IMR-90 (cell line): ENCODE results near the gene ADGRL1. TPM values are rescaled to one million over a fixed set of nuclear protein-coding genes. Genes with fewer than 3 reads are reported as not detected.

Experiments used
- ATAC-seq: fragments of 200-7000 bp; cut with Tn5 transposase; 2 replicates; pipeline ENCODE4 v1.9.1; 2020; ENCODE audit warnings: low read depth, mild to moderate bottlenecking, moderate library complexity
- BruUV-seq: library from RNA; stranded (reverse); fragments of 400-500 nt; replicated peaks from 2 replicates; lab custom pipeline; 2021; lab: Mats Ljungman, UMichigan
- CTCF ChIA-PET: fragments of 300-600 bp; formaldehyde crosslinking; extraction: SDS; loops from one replicate; lab custom pipeline; 2021; ENCODE audit warnings: antibody characterized with exemption; lab: Yijun Ruan, JAX
- POLR2A ChIA-PET: fragments of 300-600 bp; sonication (Branson Sonifier 250); formaldehyde crosslinking; loops from one replicate; lab custom pipeline; 2022; ENCODE audit warnings: antibody characterized with exemption; ENCODE audit not compliant: unreplicated experiment; lab: Charles Lee
- DNase-seq: peaks from one replicate; pipeline ENCODE4 v3.0.0; 2013
- H2AFZ ChIP-seq: replicated peaks from 2 replicates; pipeline ENCODE3; 2013; ENCODE audit warnings: low read length, mild to moderate bottlenecking; ENCODE audit not compliant: poor library complexity
- H2AK5ac ChIP-seq: 2 replicates; pipeline ENCODE4 v1.6.1; 2013; ENCODE audit warnings: low read depth, low read length, inconsistent platforms
- H2AK9ac ChIP-seq: replicated peaks from 2 replicates; pipeline ENCODE3; 2013; ENCODE audit warnings: mild to moderate bottlenecking, low read depth, low read length, moderate library complexity; ENCODE audit not compliant: poor library complexity
- H2BK120ac ChIP-seq: 2 replicates; pipeline ENCODE4 v1.6.1; 2013; ENCODE audit warnings: low read depth, low read length, inconsistent platforms
- H2BK15ac ChIP-seq: 3 replicates; pipeline ENCODE4 v1.6.1; 2013; ENCODE audit warnings: low read depth, low read length, inconsistent platforms
- H2BK20ac ChIP-seq: 2 replicates; pipeline ENCODE4 v1.6.1; 2013; ENCODE audit warnings: low read depth, mild to moderate bottlenecking, inconsistent platforms, low read length, moderate library complexity
- H2BK5ac ChIP-seq: 2 replicates; pipeline ENCODE4 v1.6.1; 2013; ENCODE audit warnings: mild to moderate bottlenecking, low read depth, low read length, inconsistent platforms; ENCODE audit not compliant: poor library complexity, severe bottlenecking
- H3K14ac ChIP-seq: replicated peaks from 2 replicates; pipeline ENCODE4 v1.6.1; 2013; ENCODE audit warnings: low read depth, low read length, inconsistent platforms
- H3K18ac ChIP-seq: 2 replicates; pipeline ENCODE4 v1.6.1; 2013; ENCODE audit warnings: low read depth, low read length, control low read depth
- H3K23ac ChIP-seq: 2 replicates; pipeline ENCODE4 v1.6.1; 2013; ENCODE audit warnings: low read depth, low read length, inconsistent platforms
- H3K27ac ChIP-seq: 2 replicates; pipeline ENCODE4 v1.5.1; 2013; ENCODE audit warnings: mild to moderate bottlenecking, control low read depth, low read length; ENCODE audit not compliant: insufficient read depth
- H3K27me3 ChIP-seq: 2 replicates; pipeline ENCODE4 v1.6.1; 2013; ENCODE audit warnings: low read length; ENCODE audit not compliant: control insufficient read depth, insufficient read depth
- H3K36me3 ChIP-seq: 2 replicates; pipeline ENCODE4 v1.6.1; 2013; ENCODE audit warnings: low read length, mixed read lengths; ENCODE audit not compliant: control insufficient read depth, insufficient read depth
- H3K4ac ChIP-seq: 2 replicates; pipeline ENCODE4 v1.6.1; 2013; ENCODE audit warnings: low read depth, low read length, inconsistent platforms
- H3K4me1 ChIP-seq: 2 replicates; pipeline ENCODE4 v1.6.1; 2013; ENCODE audit warnings: low read length, mixed read lengths; ENCODE audit not compliant: control insufficient read depth, insufficient read depth
- H3K4me2 ChIP-seq: 2 replicates; pipeline ENCODE4 v1.6.1; 2013; ENCODE audit warnings: low read depth, mild to moderate bottlenecking, control low read depth, low read length, moderate library complexity
- H3K4me3 ChIP-seq: 2 replicates; pipeline ENCODE4 v1.5.1; 2013; ENCODE audit warnings: low read depth, mild to moderate bottlenecking, control low read depth, low read length, moderate library complexity; ENCODE audit not compliant: insufficient read depth
- H3K56ac ChIP-seq: 2 replicates; pipeline ENCODE4 v1.6.1; 2013; ENCODE audit warnings: low read length, inconsistent platforms; ENCODE audit not compliant: insufficient read depth; ENCODE audit errors: extremely low read depth
- H3K79me1 ChIP-seq, 2 experiments: 2 replicates each; pipeline ENCODE4 v1.6.1; 2013; ENCODE audit warnings: low read length in 2 of 2, inconsistent platforms in 1 of 2, low read depth in 1 of 2
- H3K9ac ChIP-seq: 2 replicates; pipeline ENCODE4 v1.6.1; 2013; ENCODE audit warnings: low read depth, low read length, control low read depth
- H3K9me1 ChIP-seq: 2 replicates; pipeline ENCODE4 v1.6.1; 2013; ENCODE audit warnings: low read length, inconsistent platforms; ENCODE audit not compliant: insufficient read depth
- H3K9me3 ChIP-seq: 2 replicates; pipeline ENCODE4 v1.6.1; 2013; ENCODE audit warnings: low read length; ENCODE audit not compliant: control insufficient read depth, insufficient read depth
- H4K20me1 ChIP-seq: 2 replicates; pipeline ENCODE4 v1.6.1; 2013; ENCODE audit warnings: low read length, inconsistent platforms; ENCODE audit not compliant: insufficient read depth
- H4K5ac ChIP-seq: 2 replicates; pipeline ENCODE4 v1.6.1; 2013; ENCODE audit warnings: mild to moderate bottlenecking, low read depth, low read length, control low read depth
- H4K8ac ChIP-seq, 2 experiments: 2 replicates each; pipeline ENCODE4 v1.6.1; 2013; ENCODE audit warnings: low read depth in 2 of 2, low read length in 2 of 2, control low read depth in 1 of 2, inconsistent platforms in 1 of 2
- H4K91ac ChIP-seq: 2 replicates; pipeline ENCODE4 v1.6.1; 2013; ENCODE audit warnings: low read depth, low read length, inconsistent platforms; ENCODE audit not compliant: insufficient read depth
- BHLHE40 ChIP-seq: fragments of 150-350 bp; IDR thresholded peaks from 2 replicates; pipeline ENCODE4 v1.6.1; 2016; ENCODE audit warnings: mild to moderate bottlenecking, low read depth, low read length
- MXI1 ChIP-seq: IDR thresholded peaks from 2 replicates; pipeline ENCODE4 v1.6.1; 2012; ENCODE audit warnings: low read depth, mild to moderate bottlenecking, low read length, moderate library complexity, borderline replicate concordance
- WGBS, 2 experiments: methylation state at CpG; one replicate each; pipeline versions ENCODE4 v1.1.5 to v1.1.7; 2013; ENCODE audit warnings: missing lambda C conversion rate in 2 of 2; ENCODE audit not compliant: insufficient read length in 1 of 2; ENCODE audit errors: extremely low coverage in 2 of 2; 5-methylcytosine and 5-hydroxymethylcytosine counted together
- dilution Hi-C: fragments of 300-500 bp; cut with HindIII; formaldehyde crosslinking; loops from one replicate; pipeline ENCODE4 v1.14.3; 2018; ENCODE audit warnings: low sequenced_read_pairs; ENCODE audit not compliant: unreplicated experiment
- in situ Hi-C: fragments of 300-500 bp; cut with MboI; formaldehyde crosslinking; loops from 3 replicates; pipeline ENCODE4 v1.14.3; 2019; ENCODE audit warnings: low sequenced_read_pairs, inconsistent platforms, mixed read lengths
- intact Hi-C: fragments of 100-400 bp; cut with micrococcal nuclease; formaldehyde crosslinking; loops from 2 replicates; pipeline ENCODE4 v1.10.0; 2022
- polyA plus RNA-seq, 3 experiments: library from polyadenylated mRNA; depleted of rRNA; stranded (reverse); fragments of >200 nt; gene quantifications; 2 replicates each; pipeline ENCODE4 v1.2.3, GENCODE V29; 2012; ENCODE audit warnings: low replicate concordance in 1 of 3
- total RNA-seq: library from RNA; depleted of rRNA; stranded (reverse); fragments of >200 nt; gene quantifications from 2 replicates; pipeline ENCODE4 v1.2.3, GENCODE V29; 2012

The ADGRL1 gene
- total and polyA plus RNA-seq, 2 of the 4 experiments (the other 2 are of a cell fraction), result 0.72 to 2.2 TPM

DNA sequence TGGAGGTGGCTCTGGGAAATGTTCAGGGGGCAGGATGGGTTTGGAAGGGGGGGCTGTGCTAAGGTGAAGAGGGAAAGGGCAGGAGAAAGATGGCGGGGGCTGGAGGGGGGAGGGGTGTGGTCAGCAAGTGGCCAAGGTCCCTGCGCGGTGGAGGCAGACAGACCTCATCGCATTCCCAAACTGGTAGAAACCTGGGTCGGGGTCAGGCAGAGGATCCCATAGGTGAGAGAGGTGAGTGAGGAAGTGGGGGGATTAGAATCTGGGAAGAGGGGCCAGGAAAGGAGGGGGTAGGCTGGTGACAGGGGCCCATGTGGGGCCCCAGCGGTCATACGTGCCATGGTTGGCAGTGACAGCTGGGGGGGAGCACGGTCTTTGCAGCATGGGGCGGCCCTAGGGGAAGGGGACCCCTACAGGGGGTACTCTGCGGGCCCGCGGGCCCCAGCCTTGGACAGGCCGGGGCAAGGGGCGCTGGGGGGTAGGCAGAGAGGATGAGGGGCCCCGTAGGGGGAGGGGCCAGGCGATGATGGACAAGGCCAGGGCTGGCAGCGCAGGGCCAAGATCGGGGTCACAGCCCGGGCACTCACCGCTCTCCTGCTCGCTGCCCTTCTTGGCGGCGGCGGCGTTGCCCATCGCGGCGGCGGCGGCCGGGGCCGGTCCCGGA lies 88.9 kb downstream of the ADGRL1 start:
- intact Hi-C loops, result no loop called here
- Histone ChIP-seq H3K4me1 (peaks cover 26% of the 10 kb centered on the region), H3K4me3 (peak overlapping the region; percentile 74), H3K4ac (peak overlapping the region; percentile 68; the same call in 1 of the 2 replicates), H3K18ac (no peak overlapping the region), H4K5ac (no peak overlapping the region), H2BK15ac (no peak overlapping the region), H3K36me3 (no peaks in the 10 kb centered on the region), H3K27ac (peak overlapping the region; percentile 45), H2BK20ac (no peak overlapping the region), H3K79me1 (peaks cover 10 to 63% of the 10 kb centered on the region in 2 experiments), H3K56ac (no peak overlapping the region), H4K8ac (no peak overlapping the region; a peak in 1 of 4 replicates), H4K20me1 (peaks cover 8% of the 10 kb centered on the region), H3K9me3 (no peaks in the 10 kb centered on the region), H3K27me3 (no peaks in the 10 kb centered on the region), H3K9me1 (peaks cover 17% of the 10 kb centered on the region; the same call in 1 of the 2 replicates), H2AFZ (peak overlapping the region; percentile 85), H2BK120ac (no peak overlapping the region), H3K9ac (peak overlapping the region; percentile 78), H3K14ac (peak overlapping the region; percentile 53), H2AK9ac (peak overlapping the region; percentile 70), H3K23ac (peak overlapping the region; percentile 91; the same call in 1 of the 2 replicates), H2AK5ac (no peak overlapping the region; the same call in 1 of the 2 replicates), H4K91ac (no peak overlapping the region), H2BK5ac (peak overlapping the region; percentile 10), H3K4me2 (peak overlapping the region; percentile 98)
- in situ Hi-C loops, result no loop called here
- POLR2A ChIA-PET, result interaction anchor here (0.6 kb wide), 1 partner anchor 9 kb away, joined by 3 read pairs; no protein-coding TSS in a partner anchor
- ATAC-seq (peak; percentile 1), DNase-seq (no peak)
- dilution Hi-C loops, result no loop called here
- BruUV-seq, result no TSS peak
- 0% methylated on average over 21 of the region's 33 CpGs; no CpG with 5 or more reads in 1 of the 2 experiments for WGBS, 2 experiments
- CTCF ChIA-PET, result no interaction called here
- 0 out of 2 replicates have a peak, but pooled peaks have one; percentile 4 for TF ChIP-seq MXI1
- TF ChIP-seq BHLHE40, result no peak
